GM10248 (cell line): ENCODE measurements around the gene TCP11X1.
"Not testable (repeated sequence)": the region's sequence is repeated elsewhere in the genome, so short reads cannot be mapped to it uniquely, and the experiment has no call there.

ENCODE experiments used
- CTCF ChIA-PET: fragments of 300-600 bp; sonication (Branson Sonifier 250); formaldehyde crosslinking; extraction: SDS; loops from one replicate; lab custom pipeline; 2021; ENCODE audit warnings: antibody characterized with exemption; lab: Yijun Ruan, JAX
- POLR2A ChIA-PET: fragments of 350-650 bp; sonication (Branson Sonifier 250); formaldehyde crosslinking; extraction: SDS; loops from one replicate; lab custom pipeline; 2020; ENCODE audit warnings: antibody characterized with exemption; lab: Yijun Ruan, JAX
- DNase-seq: peaks from one replicate; pipeline ENCODE4 v3.0.0; 2012; ENCODE audit errors: extremely low spot score
- TF ChIP-seq, protein P1 (sequence below): IDR thresholded peaks from 2 replicates; pipeline ENCODE4 v1.5.1; 2012; ENCODE audit warnings: mild to moderate bottlenecking, low read depth; ENCODE audit errors: extremely low read depth, missing control alignments, control extremely low read depth

TCP11X1 gene

DNA sequence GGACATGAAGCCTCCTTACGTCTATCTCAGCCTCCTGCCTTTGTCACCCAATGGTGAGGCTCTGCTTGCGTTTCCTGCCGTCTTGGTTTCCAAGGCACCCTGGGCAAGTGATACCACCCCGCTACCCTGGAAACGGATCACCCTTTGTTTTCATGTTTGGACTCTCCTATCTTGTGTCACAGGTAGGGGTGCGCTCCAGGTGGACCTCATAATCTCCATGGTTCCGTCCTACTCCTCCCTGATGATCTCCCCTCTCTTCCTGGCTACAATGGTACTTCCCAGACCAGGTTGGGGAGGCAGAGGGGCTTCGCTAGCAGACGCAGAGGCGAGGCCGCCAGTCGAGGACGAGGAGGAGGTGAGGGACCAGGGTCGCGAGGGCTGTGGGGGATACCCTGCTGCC, at the start of gene TCP11X1:
Gene TCP11X1, plus strand, starts transcription at position 316 of the 400 bp plus-strand sequence.
- CTCF ChIA-PET, DNase-seq, POLR2A ChIA-PET: not testable (repeated sequence)

DNA sequence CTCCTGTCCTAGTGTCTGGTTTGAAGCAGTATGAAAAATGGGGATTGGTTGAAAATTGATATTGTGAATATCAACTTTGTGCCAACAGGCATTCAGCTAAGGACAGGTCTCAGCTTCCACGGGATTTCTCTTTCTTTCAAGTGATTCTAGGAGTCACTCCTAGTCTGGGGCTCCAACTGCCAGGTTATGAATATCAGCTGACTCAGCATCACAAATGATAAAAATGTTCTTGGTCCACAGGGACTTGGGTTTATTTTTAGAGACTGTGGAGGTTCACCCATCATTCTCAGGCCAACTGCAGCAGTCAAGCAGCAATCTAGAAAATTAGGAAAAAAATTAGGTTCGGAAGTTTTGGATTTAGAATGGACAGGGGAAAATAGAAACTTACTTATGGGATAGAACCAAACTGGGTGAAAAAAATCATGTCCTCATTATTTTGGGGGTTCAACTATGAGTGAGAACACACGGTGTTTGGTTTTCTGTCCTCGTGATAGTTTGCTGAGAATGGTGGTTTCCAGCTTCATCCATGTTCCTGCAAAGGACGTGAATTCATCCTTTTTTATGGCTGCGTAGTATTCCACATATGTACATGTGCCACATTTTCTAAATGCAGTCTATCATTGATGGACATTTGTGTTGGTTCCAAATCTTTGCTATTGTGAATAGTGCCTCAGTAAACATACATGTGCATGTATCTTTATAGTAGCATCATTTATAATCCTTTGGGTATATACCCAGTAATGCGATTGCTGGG, 29.0 kb upstream of the TCP11X1 start:
- TF ChIP-seq, protein P1, sequence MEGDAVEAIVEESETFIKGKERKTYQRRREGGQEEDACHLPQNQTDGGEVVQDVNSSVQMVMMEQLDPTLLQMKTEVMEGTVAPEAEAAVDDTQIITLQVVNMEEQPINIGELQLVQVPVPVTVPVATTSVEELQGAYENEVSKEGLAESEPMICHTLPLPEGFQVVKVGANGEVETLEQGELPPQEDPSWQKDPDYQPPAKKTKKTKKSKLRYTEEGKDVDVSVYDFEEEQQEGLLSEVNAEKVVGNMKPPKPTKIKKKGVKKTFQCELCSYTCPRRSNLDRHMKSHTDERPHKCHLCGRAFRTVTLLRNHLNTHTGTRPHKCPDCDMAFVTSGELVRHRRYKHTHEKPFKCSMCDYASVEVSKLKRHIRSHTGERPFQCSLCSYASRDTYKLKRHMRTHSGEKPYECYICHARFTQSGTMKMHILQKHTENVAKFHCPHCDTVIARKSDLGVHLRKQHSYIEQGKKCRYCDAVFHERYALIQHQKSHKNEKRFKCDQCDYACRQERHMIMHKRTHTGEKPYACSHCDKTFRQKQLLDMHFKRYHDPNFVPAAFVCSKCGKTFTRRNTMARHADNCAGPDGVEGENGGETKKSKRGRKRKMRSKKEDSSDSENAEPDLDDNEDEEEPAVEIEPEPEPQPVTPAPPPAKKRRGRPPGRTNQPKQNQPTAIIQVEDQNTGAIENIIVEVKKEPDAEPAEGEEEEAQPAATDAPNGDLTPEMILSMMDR, result no peak
- CTCF ChIA-PET, result no interaction called here
- DNase-seq, result no peak
- POLR2A ChIA-PET, result no interaction called here

DNA sequence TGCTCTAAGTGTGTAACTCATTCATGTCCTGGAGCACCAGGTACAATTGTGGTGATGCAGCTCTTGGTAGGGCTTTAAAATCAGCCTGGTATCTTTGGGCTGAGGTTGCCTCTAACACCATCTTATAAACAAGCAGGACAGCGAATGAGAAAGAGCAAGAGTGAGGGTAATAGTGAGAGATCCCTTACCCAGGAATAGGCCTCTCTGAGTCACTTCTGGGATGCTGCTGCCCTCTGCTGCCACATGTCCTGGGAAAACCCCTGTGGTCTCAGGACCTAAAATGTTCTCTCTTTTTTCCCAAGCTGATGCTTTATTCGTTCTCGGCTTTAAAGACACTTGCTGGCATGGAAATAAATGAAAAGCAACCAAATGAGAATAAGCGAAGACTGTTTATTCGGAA, 7.2 kb upstream of the TCP11X1 start:
- CTCF ChIA-PET, result not testable (repeated sequence)

DNA sequence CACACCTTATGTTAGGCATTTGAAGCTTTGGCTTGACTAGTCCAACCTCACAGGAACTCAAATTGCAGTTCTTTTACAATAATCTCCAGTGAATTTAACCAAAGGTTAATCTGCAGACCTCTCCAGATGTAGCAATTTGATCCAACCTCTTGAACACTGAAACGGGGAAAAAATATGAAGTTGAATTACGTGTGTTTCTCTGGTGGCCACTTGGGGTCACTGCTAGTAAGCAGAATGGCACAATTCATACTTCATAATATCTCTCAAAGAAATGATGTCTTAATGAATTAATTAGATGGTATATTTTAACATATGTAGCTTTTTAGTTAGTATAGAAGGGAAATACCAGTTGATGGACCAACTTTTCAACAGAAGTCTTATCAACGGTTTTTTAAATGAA, 1.4 kb downstream of the TCP11X1 start:
- POLR2A ChIA-PET, DNase-seq, CTCF ChIA-PET: not testable (repeated sequence)

More for the DNA sequence above, 7.2 kb upstream of the TCP11X1 start:
- DNase-seq, POLR2A ChIA-PET: not testable (repeated sequence)

DNA sequence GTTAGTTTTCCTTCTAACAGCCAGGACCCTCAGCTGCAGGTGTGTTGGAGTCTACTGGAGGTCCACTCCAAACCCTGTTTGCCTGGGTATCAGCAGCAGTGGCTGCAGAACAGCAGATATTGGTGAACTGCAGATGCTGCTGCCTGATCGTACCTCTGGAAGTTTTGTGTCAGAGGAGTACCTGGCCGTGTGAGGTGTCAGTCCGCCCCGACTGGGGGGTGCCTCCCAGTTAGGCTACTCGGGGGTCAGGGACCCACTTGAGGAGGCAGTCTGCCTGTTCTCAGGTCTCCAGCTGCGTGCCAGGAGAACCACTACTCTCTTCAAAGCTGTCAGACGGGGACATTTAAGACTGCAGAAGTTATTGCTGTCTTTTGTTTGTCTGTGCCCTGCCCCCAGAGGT, 20.6 kb downstream of the TCP11X1 start:
- DNase-seq, POLR2A ChIA-PET, CTCF ChIA-PET: not testable (repeated sequence)

DNA sequence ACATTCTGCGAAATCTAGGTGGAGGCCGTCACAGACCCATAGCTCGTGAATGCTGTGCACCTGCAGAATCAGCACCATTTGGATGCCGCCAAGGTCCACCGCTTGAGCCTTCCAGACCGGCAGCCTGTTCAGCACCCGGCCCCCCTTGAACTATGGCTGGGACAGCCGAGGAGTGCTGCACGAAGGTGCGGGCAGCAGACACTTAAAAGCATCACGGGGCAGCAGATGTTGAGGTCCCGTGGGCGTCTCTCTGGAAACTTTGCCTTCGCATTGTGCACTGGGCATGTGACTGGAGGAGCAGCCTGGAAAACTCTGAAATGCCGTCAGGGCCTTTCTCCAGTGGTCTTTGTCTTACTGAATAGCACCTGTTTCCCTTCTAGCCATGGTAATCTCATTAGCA, 25.2 kb downstream of the TCP11X1 start:
- POLR2A ChIA-PET, CTCF ChIA-PET, DNase-seq: not testable (repeated sequence)

DNA sequence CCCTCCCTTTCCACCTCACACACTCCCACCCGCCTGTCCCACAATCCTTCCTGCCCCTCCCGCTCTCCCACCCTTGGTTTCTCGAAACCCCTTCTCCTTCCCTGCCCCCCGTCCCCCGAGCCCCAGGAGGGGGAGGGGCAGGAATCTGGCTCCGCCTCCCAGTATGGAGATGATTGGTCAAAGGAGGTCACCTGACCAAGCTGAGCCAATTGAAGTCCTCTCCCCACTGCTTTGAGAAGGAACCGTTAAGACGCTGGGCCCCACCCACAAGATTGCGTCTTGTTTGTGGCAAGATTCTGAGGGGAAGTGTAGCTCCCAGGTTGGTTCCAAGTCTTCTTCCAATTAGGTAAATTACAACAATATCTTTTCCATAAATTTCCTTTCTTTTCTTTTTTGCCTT, 31.8 kb downstream of the TCP11X1 start, which contains the start of gene NXF2:
Gene NXF2, plus strand, starts transcription at position 275 of the 400 bp plus-strand sequence. CDS start 59,912 bp downstream, outside the sequence.
- DNase-seq, CTCF ChIA-PET, POLR2A ChIA-PET: not testable (repeated sequence)

DNA sequence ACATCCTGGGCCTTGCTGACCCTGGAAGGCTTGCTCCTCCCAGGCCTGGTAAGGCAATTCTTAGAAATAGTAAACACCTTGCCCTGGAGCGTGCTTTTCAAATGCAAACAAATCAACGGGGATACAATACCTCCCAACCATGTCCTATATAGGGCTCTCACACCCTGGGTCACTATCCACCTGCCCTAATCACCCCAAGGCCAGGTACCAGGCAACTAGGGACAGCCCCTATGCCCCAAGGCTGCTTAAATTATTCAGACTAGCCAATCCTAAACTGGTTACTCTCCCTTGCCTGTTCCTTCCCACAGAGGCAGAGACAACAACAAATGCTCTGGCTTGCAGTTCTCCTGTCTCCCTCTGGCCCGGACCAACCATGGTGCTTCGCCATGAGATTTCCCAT, 57.1 kb downstream of the TCP11X1 start:
- DNase-seq, CTCF ChIA-PET, POLR2A ChIA-PET: not testable (repeated sequence)
